B cell (primary cell): ENCODE results near the gene TYRP1. TPM values are rescaled to one million over a fixed set of nuclear protein-coding genes. Genes with fewer than 3 reads are reported as not detected.

ENCODE experiments used
- ATAC-seq: fragments of 200-7000 bp; cut with Tn5 transposase; one replicate; pipeline ENCODE4 v1.10.0; 2021; ENCODE audit warnings: low read depth, mild to moderate bottlenecking, moderate number of reproducible peaks, moderate library complexity
- CTCF ChIA-PET: fragments of 350-600 bp; sonication (Branson Sonifier 250); formaldehyde crosslinking; loops from one replicate; lab custom pipeline; 2021; ENCODE audit warnings: antibody characterized with exemption, inconsistent platforms; lab: Charles Lee
- POLR2A ChIA-PET: fragments of 350-600 bp; sonication (Branson Sonifier 250); formaldehyde crosslinking; loops from one replicate; lab custom pipeline; 2021; ENCODE audit warnings: antibody characterized with exemption; lab: Charles Lee
- DNase-seq: peaks from one replicate; pipeline ENCODE4 v3.0.0; 2013
- H2AFZ ChIP-seq: 2 replicates; pipeline ENCODE4 v1.6.1; 2012; ENCODE audit warnings: mild to moderate bottlenecking, low read depth, low read length; ENCODE audit not compliant: insufficient read depth, poor library complexity, severe bottlenecking
- H3K27ac ChIP-seq, 2 donors: 1 replicate in 1 of 2; 2 replicates in 1 of 2; pipeline ENCODE4 v1.5.1; 2012 to 2013; ENCODE audit warnings: low read length in 2 of 2, mild to moderate bottlenecking in 2 of 2, moderate library complexity in 1 of 2
- H3K27me3 ChIP-seq, 4 experiments: fragments of 200-600 bp in 1 of 4; sonication (generic) in 1 of 4; replicated peaks in 1 of 4; 1 replicate in 2 of 4; 2 replicates in 2 of 4; pipeline versions ENCODE4 v1.6.1 to v1.7.0; 2013 to 2016; ENCODE audit warnings: low read length in 3 of 4, mild to moderate bottlenecking in 2 of 4, mixed read lengths in 1 of 4, moderate library complexity in 1 of 4; ENCODE audit not compliant: insufficient read depth in 4 of 4, control insufficient read depth in 3 of 4; ENCODE audit errors: control extremely low read depth in 1 of 4
- H3K36me3 ChIP-seq, 2 experiments: replicated peaks in 1 of 2; 1 replicate in 1 of 2; 2 replicates in 1 of 2; pipeline versions ENCODE4 v1.6.1 to v1.7.1; 2013; ENCODE audit warnings: low read length in 1 of 2; ENCODE audit not compliant: insufficient read depth in 2 of 2, control insufficient read depth in 1 of 2; ENCODE audit errors: control extremely low read depth in 1 of 2, extremely low read depth in 1 of 2
- H3K4me1 ChIP-seq, 2 donors: fragments of 200-600 bp in 1 of 2; sonication (generic) in 1 of 2; 1 replicate in 1 of 2; 2 replicates in 1 of 2; pipeline versions ENCODE4 v1.5.1 to v1.6.1; 2013 to 2017; ENCODE audit warnings: low read length in 2 of 2; ENCODE audit not compliant: control insufficient read depth in 2 of 2, insufficient read depth in 2 of 2
- H3K4me2 ChIP-seq: replicated peaks from 2 replicates; pipeline ENCODE3; 2012; ENCODE audit warnings: mild to moderate bottlenecking, low read depth, low read length; ENCODE audit not compliant: poor library complexity, severe bottlenecking
- H3K4me3 ChIP-seq, 5 experiments: fragments of 200-600 bp in 1 of 5; sonication (generic) in 1 of 5; 1 replicate in 3 of 5; 2 replicates in 2 of 5; pipeline versions ENCODE4 v1.5.1 to v1.7.0; 2011 to 2016; ENCODE audit warnings: low read length in 4 of 5, mild to moderate bottlenecking in 4 of 5, low read depth in 2 of 5, control low read depth in 1 of 5, moderate library complexity in 1 of 5; ENCODE audit not compliant: insufficient read depth in 1 of 5; ENCODE audit errors: control extremely low read depth in 1 of 5, extremely low read depth in 1 of 5
- H3K79me2 ChIP-seq: fragments of 200-600 bp; sonication (generic); one replicate; pipeline ENCODE4 v1.6.0; 2016; ENCODE audit warnings: low read length; ENCODE audit not compliant: control insufficient read depth, insufficient read depth
- H3K9ac ChIP-seq: fragments of 200-600 bp; sonication (generic); 2 replicates; pipeline ENCODE4 v1.6.1; 2017; ENCODE audit warnings: mild to moderate bottlenecking, low read length, moderate library complexity
- H3K9me3 ChIP-seq, 3 donors: one replicate each; pipeline versions ENCODE4 v1.6.1 to v1.7.1; 2013; ENCODE audit warnings: low read length in 2 of 3; ENCODE audit not compliant: control insufficient read depth in 2 of 3, insufficient read depth in 1 of 3; ENCODE audit errors: control extremely low read depth in 1 of 3
- H4K20me1 ChIP-seq: 2 replicates; pipeline ENCODE4 v1.6.0; 2012; ENCODE audit warnings: mild to moderate bottlenecking, low read length; ENCODE audit not compliant: insufficient read depth, control insufficient read depth, poor library complexity, severe bottlenecking
- H3K27ac Mint-ChIP-seq: one replicate; pipeline ENCODE4 v1.8.0; 2021; ENCODE audit warnings: mixed read lengths
- H3K27me3 Mint-ChIP-seq: one replicate; pipeline ENCODE4 v1.8.0; 2021; ENCODE audit warnings: mixed read lengths
- H3K4me1 Mint-ChIP-seq: one replicate; pipeline ENCODE4 v1.8.0; 2021; ENCODE audit warnings: mixed read lengths
- H3K4me3 Mint-ChIP-seq: one replicate; pipeline ENCODE4 v1.8.0; 2021; ENCODE audit warnings: mixed read lengths
- H3K9me3 Mint-ChIP-seq: one replicate; pipeline ENCODE4 v1.8.0; 2022; ENCODE audit warnings: mixed read lengths; ENCODE audit not compliant: insufficient read depth
- EZH2 ChIP-seq: IDR thresholded peaks from 2 replicates; pipeline ENCODE4 v1.6.1; 2012; ENCODE audit warnings: borderline replicate concordance, low read depth, mild to moderate bottlenecking, moderate library complexity, low read length; ENCODE audit not compliant: insufficient read depth, poor library complexity, severe bottlenecking
- WGBS: methylation state at CpG from one replicate; pipeline ENCODE4 v1.1.5; 2013; ENCODE audit warnings: missing lambda C conversion rate; ENCODE audit not compliant: insufficient coverage; 5-methylcytosine and 5-hydroxymethylcytosine counted together
- intact Hi-C: fragments of 100-400 bp; cut with micrococcal nuclease; formaldehyde crosslinking; loops from one replicate; pipeline ENCODE4 v1.10.0; 2022
- polyA minus RNA-seq: library from RNA; depleted of rRNA, polyadenylated mRNA; stranded (reverse); fragments of >200 nt; gene quantifications from 2 replicates; pipeline ENCODE4 v1.2.3, GENCODE V29; 2012
- polyA plus RNA-seq: library from polyadenylated mRNA; depleted of rRNA; stranded (reverse); fragments of >200 nt; gene quantifications from 2 replicates; pipeline ENCODE4 v1.2.3, GENCODE V29; 2012
- total RNA-seq, 2 donors: library from RNA; stranded (reverse); fragments of 120-200 nt in 1 of 2; gene quantifications; 1 replicate in 1 of 2; 2 replicates in 1 of 2; pipeline versions ENCODE4 v1.2.3 to v1.2.4, GENCODE V29; 2013 to 2022
- TF ChIP-seq, protein P1 (sequence below): fragments of 200-600 bp; IDR thresholded peaks from one replicate; pipeline ENCODE4 v1.8.0; 2022; ENCODE audit warnings: antibody characterized with exemption, mild to moderate bottlenecking

TYRP1 gene, protein sequence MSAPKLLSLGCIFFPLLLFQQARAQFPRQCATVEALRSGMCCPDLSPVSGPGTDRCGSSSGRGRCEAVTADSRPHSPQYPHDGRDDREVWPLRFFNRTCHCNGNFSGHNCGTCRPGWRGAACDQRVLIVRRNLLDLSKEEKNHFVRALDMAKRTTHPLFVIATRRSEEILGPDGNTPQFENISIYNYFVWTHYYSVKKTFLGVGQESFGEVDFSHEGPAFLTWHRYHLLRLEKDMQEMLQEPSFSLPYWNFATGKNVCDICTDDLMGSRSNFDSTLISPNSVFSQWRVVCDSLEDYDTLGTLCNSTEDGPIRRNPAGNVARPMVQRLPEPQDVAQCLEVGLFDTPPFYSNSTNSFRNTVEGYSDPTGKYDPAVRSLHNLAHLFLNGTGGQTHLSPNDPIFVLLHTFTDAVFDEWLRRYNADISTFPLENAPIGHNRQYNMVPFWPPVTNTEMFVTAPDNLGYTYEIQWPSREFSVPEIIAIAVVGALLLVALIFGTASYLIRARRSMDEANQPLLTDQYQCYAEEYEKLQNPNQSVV
- total RNA-seq (not detected in 2 replicates), polyA plus RNA-seq (not detected in 2 replicates), polyA minus RNA-seq (not detected in 2 replicates)
- total RNA-seq (2013), result not detected

DNA sequence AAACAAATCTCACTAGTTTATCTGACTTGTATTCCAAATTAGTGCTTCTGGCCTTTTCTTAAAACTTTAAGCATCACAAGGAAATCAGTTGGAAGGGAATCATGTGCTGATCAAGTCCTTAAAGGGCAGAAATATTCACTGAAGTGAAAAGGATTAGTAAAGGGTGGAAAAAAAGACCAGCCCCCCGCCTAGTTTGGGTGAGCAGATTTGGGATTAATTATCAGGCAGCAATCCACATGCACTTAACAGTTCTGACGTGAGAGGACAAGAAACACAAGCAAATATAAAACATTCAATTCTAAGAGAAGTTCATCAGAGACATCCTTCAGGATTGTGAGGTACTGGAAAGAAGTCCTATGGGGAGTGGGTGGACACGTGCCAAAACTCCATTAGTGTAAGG, at the start of gene TYRP1:
Gene TYRP1, plus strand, starts transcription at position 245 of the 400 bp plus-strand sequence. CDS start 612 bp downstream, outside the sequence.
- Mint-ChIP-seq H3K9me3 (peaks cover 2% of the 10 kb centered on the region), H3K27ac (no peak within 1 kb of the TSS), H3K27me3 (no peaks in the 10 kb centered on the region), H3K4me3 (no peak within 1 kb of the TSS), H3K4me1 (no peaks in the 10 kb centered on the region)
- Histone ChIP-seq H3K4me3 (no peak within 1 kb of the TSS), H4K20me1 (no peaks in the 10 kb centered on the region), H3K9ac (no peak within 1 kb of the TSS), H3K4me1 (no peaks in the 10 kb centered on the region), H2AFZ (no peak within 1 kb of the TSS), H3K4me2 (no peak within 1 kb of the TSS), H3K9me3 (peaks cover 0 to 4% (median 0%) of the 10 kb centered on the region in 3 donors), H3K36me3 (no peaks in the 10 kb centered on the region), H3K27ac (no peak within 1 kb of the TSS), H3K27me3 (no peaks in the 10 kb centered on the region), H3K79me2 (no peaks in the 10 kb centered on the region)
- no peak for DNase-seq
- WGBS, result no CpG with 5 or more reads among the region's 3 CpGs
- ATAC-seq, result no peak
- intact Hi-C loops, result no loop called here
- TF ChIP-seq EZH2, result no peak
- TF ChIP-seq, protein P1, sequence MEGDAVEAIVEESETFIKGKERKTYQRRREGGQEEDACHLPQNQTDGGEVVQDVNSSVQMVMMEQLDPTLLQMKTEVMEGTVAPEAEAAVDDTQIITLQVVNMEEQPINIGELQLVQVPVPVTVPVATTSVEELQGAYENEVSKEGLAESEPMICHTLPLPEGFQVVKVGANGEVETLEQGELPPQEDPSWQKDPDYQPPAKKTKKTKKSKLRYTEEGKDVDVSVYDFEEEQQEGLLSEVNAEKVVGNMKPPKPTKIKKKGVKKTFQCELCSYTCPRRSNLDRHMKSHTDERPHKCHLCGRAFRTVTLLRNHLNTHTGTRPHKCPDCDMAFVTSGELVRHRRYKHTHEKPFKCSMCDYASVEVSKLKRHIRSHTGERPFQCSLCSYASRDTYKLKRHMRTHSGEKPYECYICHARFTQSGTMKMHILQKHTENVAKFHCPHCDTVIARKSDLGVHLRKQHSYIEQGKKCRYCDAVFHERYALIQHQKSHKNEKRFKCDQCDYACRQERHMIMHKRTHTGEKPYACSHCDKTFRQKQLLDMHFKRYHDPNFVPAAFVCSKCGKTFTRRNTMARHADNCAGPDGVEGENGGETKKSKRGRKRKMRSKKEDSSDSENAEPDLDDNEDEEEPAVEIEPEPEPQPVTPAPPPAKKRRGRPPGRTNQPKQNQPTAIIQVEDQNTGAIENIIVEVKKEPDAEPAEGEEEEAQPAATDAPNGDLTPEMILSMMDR, result no peak
- ChIA-PET POLR2A (no interaction called here), CTCF (no interaction called here)

DNA sequence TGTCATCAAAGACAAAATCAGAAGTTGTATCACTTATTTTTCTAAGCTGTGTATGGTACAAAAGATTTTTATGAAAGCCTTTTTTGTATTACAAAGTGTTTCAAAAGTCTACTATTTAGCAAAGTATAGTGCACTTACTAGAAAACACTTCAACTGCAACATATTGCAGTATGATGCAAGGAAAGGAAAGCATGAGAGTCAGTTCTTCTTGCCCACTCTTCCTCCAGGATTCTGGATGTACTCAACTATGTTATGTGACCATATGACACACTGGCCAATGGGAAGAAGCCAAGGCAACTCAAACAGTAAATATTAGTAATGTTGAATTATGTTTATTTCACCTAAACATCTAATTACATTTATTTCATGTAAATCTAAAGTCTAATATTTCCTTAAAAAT, 49.5 kb upstream of the TYRP1 start:
- no peak overlapping the region for H2AFZ ChIP-seq
- H3K27me3 Mint-ChIP-seq, result no peaks in the 10 kb centered on the region
- intact Hi-C loops, result no loop called here
- no peaks in the 10 kb centered on the region for H3K9me3 ChIP-seq
- no peaks in the 10 kb centered on the region for H3K79me2 ChIP-seq
- POLR2A ChIA-PET, result no interaction called here
- no peak overlapping the region for H3K27ac Mint-ChIP-seq
- TF ChIP-seq EZH2, result no peak
- TF ChIP-seq, protein P1, result no peak
- H3K27me3 ChIP-seq, result no peaks in the 10 kb centered on the region
- no peak overlapping the region for H3K27ac ChIP-seq
- H3K4me2 ChIP-seq, result no peak overlapping the region
- H3K9me3 Mint-ChIP-seq, result peaks cover 2% of the 10 kb centered on the region
- no peaks in the 10 kb centered on the region for H4K20me1 ChIP-seq
- CTCF ChIA-PET, result no interaction called here
- no peak overlapping the region for H3K9ac ChIP-seq
- no peak overlapping the region for H3K4me3 Mint-ChIP-seq
- no peak for DNase-seq
- no peaks in the 10 kb centered on the region for H3K4me1 Mint-ChIP-seq
- no peak overlapping the region for H3K4me3 ChIP-seq
- no peak for ATAC-seq
- H3K36me3 ChIP-seq, result no peaks in the 10 kb centered on the region
- H3K4me1 ChIP-seq, result no peaks in the 10 kb centered on the region
